Liver (tissue), 9 donors: ENCODE results near the gene LRRC30. TPM values are rescaled to one million over a fixed set of nuclear protein-coding genes. Genes with fewer than 3 reads are reported as not detected.
A peak's percentile ranks its signal among the peaks of the same experiment; 100 is the strongest.

Source experiments
- DNase-seq: peaks from one replicate; pipeline ENCODE4 v3.0.0-alpha.2; 2017; ENCODE audit warnings: low spot score
- H3K27ac ChIP-seq, 2 donors: one replicate each; pipeline ENCODE4 v1.7.0; 2013; ENCODE audit warnings: inconsistent platforms in 2 of 2, low read length in 2 of 2, control low read depth in 1 of 2, low read depth in 1 of 2, mild to moderate bottlenecking in 1 of 2
- H3K27me3 ChIP-seq, 4 donors: one replicate each; pipeline versions ENCODE4 v1.6.1 to v1.7.0; 2013; ENCODE audit warnings: low read length in 3 of 4, inconsistent platforms in 1 of 4, mild to moderate bottlenecking in 1 of 4, moderate library complexity in 1 of 4; ENCODE audit not compliant: control insufficient read depth in 4 of 4, insufficient read depth in 4 of 4
- H3K36me3 ChIP-seq, 4 donors: one replicate each; pipeline versions ENCODE4 v1.6.1 to v1.7.0; 2013; ENCODE audit warnings: low read length in 3 of 4, mild to moderate bottlenecking in 3 of 4, low read depth in 1 of 4, moderate library complexity in 1 of 4; ENCODE audit not compliant: control insufficient read depth in 4 of 4, insufficient read depth in 3 of 4
- H3K4me1 ChIP-seq, 4 donors: one replicate each; pipeline versions ENCODE4 v1.6.1 to v1.7.0; 2013; ENCODE audit warnings: low read length in 3 of 4, mild to moderate bottlenecking in 3 of 4, moderate library complexity in 1 of 4; ENCODE audit not compliant: control insufficient read depth in 4 of 4, insufficient read depth in 4 of 4
- H3K4me3 ChIP-seq, 3 donors: one replicate each; pipeline versions ENCODE4 v1.6.1 to v1.7.0; 2013; ENCODE audit warnings: low read length in 3 of 3, control low read depth in 1 of 3, low read depth in 1 of 3, mild to moderate bottlenecking in 1 of 3
- H3K9ac ChIP-seq, 2 donors: one replicate each; pipeline ENCODE4 v1.7.0; 2013; ENCODE audit warnings: low read length in 2 of 2, mild to moderate bottlenecking in 2 of 2, moderate library complexity in 2 of 2, control low read depth in 1 of 2, low read depth in 1 of 2
- H3K9me3 ChIP-seq, 4 donors: one replicate each; pipeline versions ENCODE4 v1.6.1 to v1.7.0; 2013; ENCODE audit warnings: low read length in 3 of 4; ENCODE audit not compliant: control insufficient read depth in 4 of 4
- ATF3 ChIP-seq: IDR thresholded peaks from 2 replicates; pipeline ENCODE4 v1.6.1; 2016; ENCODE audit warnings: antibody characterized with exemption
- CTCF ChIP-seq: fragments of 150-350 bp; IDR thresholded peaks from 2 replicates; pipeline ENCODE4 v1.5.1; 2017; ENCODE audit warnings: improper control_type of control experiment, low read depth, low read length; ENCODE audit not compliant: missing input control
- EGR1 ChIP-seq, 2 donors: IDR thresholded peaks; 2 replicates each; pipeline ENCODE4 v1.6.1; 2016 to 2018; ENCODE audit warnings: antibody characterized with exemption in 2 of 2, low read depth in 2 of 2
- FOXA1 ChIP-seq: IDR thresholded peaks from 2 replicates; pipeline ENCODE4 v1.6.1; 2016; ENCODE audit warnings: antibody characterized with exemption
- FOXA2 ChIP-seq: IDR thresholded peaks from 2 replicates; pipeline ENCODE4 v1.6.1; 2016; ENCODE audit warnings: antibody characterized with exemption
- GABPA ChIP-seq, 2 donors: IDR thresholded peaks in 1 of 2; conservative IDR thresholded peaks in 1 of 2; 2 replicates each; pipeline ENCODE4 v1.6.1; 2016; ENCODE audit warnings: antibody characterized with exemption in 2 of 2, mild to moderate bottlenecking in 1 of 2, moderate library complexity in 1 of 2
- HNF4A ChIP-seq, 2 donors: conservative IDR thresholded peaks; 2 replicates each; pipeline ENCODE4 v1.6.1; 2016; ENCODE audit warnings: antibody characterized with exemption in 2 of 2, mild to moderate bottlenecking in 2 of 2
- HNF4G ChIP-seq: IDR thresholded peaks from 2 replicates; pipeline ENCODE4 v1.6.1; 2016; ENCODE audit warnings: antibody characterized with exemption
- JUND ChIP-seq, 2 donors: IDR thresholded peaks; 2 replicates each; pipeline ENCODE4 v1.6.1; 2016; ENCODE audit warnings: antibody characterized with exemption in 2 of 2
- MAX ChIP-seq: IDR thresholded peaks from 2 replicates; pipeline ENCODE4 v1.6.1; 2016; ENCODE audit warnings: antibody characterized with exemption
- NR2F2 ChIP-seq: IDR thresholded peaks from 2 replicates; pipeline ENCODE4 v1.6.1; 2016; ENCODE audit warnings: antibody characterized with exemption
- RAD21 ChIP-seq, 2 donors: IDR thresholded peaks; 2 replicates each; pipeline ENCODE4 v1.6.1; 2016; ENCODE audit warnings: antibody characterized with exemption in 2 of 2, mild to moderate bottlenecking in 2 of 2
- REST ChIP-seq: IDR thresholded peaks from 2 replicates; pipeline ENCODE4 v1.6.1; 2016; ENCODE audit warnings: antibody characterized with exemption, mild to moderate bottlenecking
- RXRA ChIP-seq, 2 donors: IDR thresholded peaks; 2 replicates each; pipeline ENCODE4 v1.6.1; 2017 to 2018; ENCODE audit warnings: antibody characterized with exemption in 2 of 2, mild to moderate bottlenecking in 1 of 2
- SP1 ChIP-seq: IDR thresholded peaks from 2 replicates; pipeline ENCODE4 v1.6.1; 2018; ENCODE audit warnings: antibody characterized with exemption, mild to moderate bottlenecking
- YY1 ChIP-seq: IDR thresholded peaks from 2 replicates; pipeline ENCODE4 v1.6.1; 2016; ENCODE audit warnings: antibody characterized with exemption, mild to moderate bottlenecking
- ZBTB33 ChIP-seq: IDR thresholded peaks from 2 replicates; pipeline ENCODE4 v1.6.1; 2016; ENCODE audit warnings: antibody characterized with exemption
- WGBS: extraction: QIAGEN DNeasy Blood & Tissue Kit; methylation state at CpG from one replicate; pipeline ENCODE4 v1.1.7; 2013; 5-methylcytosine and 5-hydroxymethylcytosine counted together
- polyA plus RNA-seq, 2 donors: library from polyadenylated mRNA; stranded (reverse) in 1 of 2; unstranded in 1 of 2; fragments of 200-250 nt in 1 of 2; fragments of >200 nt in 1 of 2; fragmentation: Nextera tagmentation in 1 of 2; extraction: Ambion mirVana in 1 of 2; gene quantifications; one replicate each; pipeline versions ENCODE4 v1.2.1 to v1.2.3, GENCODE V29; 2013 to 2015
- total RNA-seq, 2 donors: library from RNA; depleted of rRNA; stranded (reverse); fragments of >200 nt; gene quantifications; one replicate each; pipeline ENCODE4 v1.2.3, GENCODE V29; 2014
- donor health status: healthy.
- donor health status: healthy.
- donor health status: healthy.
- donor health status: healthy.
- donor health status: healthy.

LRRC30 gene
- total and polyA plus RNA-seq, 4 donors: not detected

GRCh38 chr18:7259475-7259874 lies 28.6 kb downstream of the LRRC30 start:
- no peaks in the 10 kb centered on the region for H3K36me3 ChIP-seq
- 56% methylated on average over 6 of the region's 6 CpGs for WGBS
- H3K4me3 ChIP-seq: no peak overlapping the region
- no peak overlapping the region for H3K27ac ChIP-seq
- peak in 1 of 2 donors; percentile 26 for TF ChIP-seq RXRA (IDR thresholded peaks at IDR 0.05)
- TF ChIP-seq FOXA1: no peak
- TF ChIP-seq NR2F2: peak; percentile 93
- TF ChIP-seq SP1: peak; percentile 14
- no peak for TF ChIP-seq FOXA2
- no peak for TF ChIP-seq RAD21 (IDR thresholded peaks at IDR 0.05)
- TF ChIP-seq HNF4A (conservative IDR thresholded peaks at IDR 0.05): no peak
- H3K27me3 ChIP-seq: peaks cover 0 to 4% (median 0%) of the 10 kb centered on the region in 4 donors
- H3K9ac ChIP-seq: no peak overlapping the region
- no peaks in the 10 kb centered on the region for H3K9me3 ChIP-seq
- no peak for DNase-seq
- peaks cover 0 to 2% (median under 1%) of the 10 kb centered on the region in 4 donors for H3K4me1 ChIP-seq

- Histone ChIP-seq H3K27ac (no peak overlapping the region), H3K9ac (no peak overlapping the region), H3K36me3 (no peaks in the 10 kb centered on the region), H3K27me3 (peaks cover 0 to 4% (median 0%) of the 10 kb centered on the region in 4 donors), H3K4me3 (no peak overlapping the region), H3K4me1 (peaks cover 0 to 2% (median under 1%) of the 10 kb centered on the region in 4 donors), H3K9me3 (no peaks in the 10 kb centered on the region)
- TF ChIP-seq ATF3: no peak
- TF ChIP-seq RXRA (IDR thresholded peaks at IDR 0.05): peak; percentile 42 to 60
- peak; percentile 80 for TF ChIP-seq NR2F2
- WGBS: 83% methylated on average over 3 of the region's 3 CpGs
- DNase-seq: no peak
Measured at GRCh38 chr18:7261199-7261598, 30.3 kb downstream of the LRRC30 start.

GRCh38 chr18:7267973-7268372 lies 37.1 kb downstream of the LRRC30 start:
- no peak overlapping the region for H3K27ac ChIP-seq
- no peak overlapping the region for H3K9ac ChIP-seq
- H3K9me3 ChIP-seq: no peaks in the 10 kb centered on the region
- H3K4me1 ChIP-seq: peaks cover 0 to 6% (median 5%) of the 10 kb centered on the region in 4 donors
- TF ChIP-seq FOXA2 (no peak), HNF4G (no peak), ZBTB33 (no peak), MAX (no peak), YY1 (no peak), SP1 (no peak), GABPA (IDR thresholded peaks at IDR 0.05 in 1 of 2, conservative IDR thresholded peaks at IDR 0.05 in 1 of 2) (no peak), NR2F2 (no peak), JUND (IDR thresholded peaks at IDR 0.05) (no peak), HNF4A (conservative IDR thresholded peaks at IDR 0.05) (no peak), EGR1 (IDR thresholded peaks at IDR 0.05; ENCODE audit: low read depth in 2 of 2) (no peak), FOXA1 (no peak), CTCF (no peak), RAD21 (IDR thresholded peaks at IDR 0.05) (no peak), RXRA (IDR thresholded peaks at IDR 0.05) (no peak), ATF3 (no peak), REST (no peak)
- H3K4me3 ChIP-seq: no peak overlapping the region
- no peak for DNase-seq
- no peaks in the 10 kb centered on the region for H3K27me3 ChIP-seq
- no peaks in the 10 kb centered on the region for H3K36me3 ChIP-seq
- 95% methylated on average over 3 of the region's 3 CpGs for WGBS
